ENCODE results near the gene MORN3.

- no peak for TF ChIP-seq EP300 (conservative IDR thresholded peaks at IDR 0.05; ENCODE audit: poor library complexity, severe bottlenecking)
- TF ChIP-seq CTCF (IDR thresholded peaks at IDR 0.05; ENCODE audit: poor library complexity, severe bottlenecking), result no peak
- TF ChIP-seq RAD21 (conservative IDR thresholded peaks at IDR 0.05), result no peak
- no peak for TF ChIP-seq POLR2AphosphoS5 (IDR thresholded peaks at IDR 0.05)
Observed at GRCh38 chr12:121628536-121628935, 40.9 kb downstream of the MORN3 start.
